ENCODE data around the gene HPSE2. TPM values are rescaled to one million over a fixed set of nuclear protein-coding genes. Genes with fewer than 3 reads are reported as not detected.

The HPSE2 gene
- total and polyA plus RNA-seq, 2 of the 8 experiments (the other 6 are each of a cell fraction or from before 2014, with no cell fraction given), result 0.41 to 0.58 TPM

DNA sequence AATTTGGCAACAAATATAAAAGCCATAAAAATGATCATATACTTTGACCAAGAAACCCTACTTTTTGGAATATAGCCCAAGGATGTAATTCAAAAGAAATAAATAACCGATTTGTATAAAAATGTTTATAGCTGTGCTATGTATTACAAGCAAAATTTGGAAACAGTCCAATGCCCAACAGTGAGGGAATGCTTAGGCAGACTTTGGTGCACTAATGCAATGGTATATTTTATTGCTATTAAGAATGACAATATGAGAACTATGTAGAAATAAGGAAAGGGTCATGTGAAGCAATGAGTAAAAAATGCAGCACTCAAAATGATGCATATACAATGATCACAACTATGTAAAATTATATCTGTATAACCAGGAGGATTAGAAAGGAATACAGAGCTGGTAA is 515.1 kb downstream of the HPSE2 start (continued):
- TF ChIP-seq, protein P1, sequence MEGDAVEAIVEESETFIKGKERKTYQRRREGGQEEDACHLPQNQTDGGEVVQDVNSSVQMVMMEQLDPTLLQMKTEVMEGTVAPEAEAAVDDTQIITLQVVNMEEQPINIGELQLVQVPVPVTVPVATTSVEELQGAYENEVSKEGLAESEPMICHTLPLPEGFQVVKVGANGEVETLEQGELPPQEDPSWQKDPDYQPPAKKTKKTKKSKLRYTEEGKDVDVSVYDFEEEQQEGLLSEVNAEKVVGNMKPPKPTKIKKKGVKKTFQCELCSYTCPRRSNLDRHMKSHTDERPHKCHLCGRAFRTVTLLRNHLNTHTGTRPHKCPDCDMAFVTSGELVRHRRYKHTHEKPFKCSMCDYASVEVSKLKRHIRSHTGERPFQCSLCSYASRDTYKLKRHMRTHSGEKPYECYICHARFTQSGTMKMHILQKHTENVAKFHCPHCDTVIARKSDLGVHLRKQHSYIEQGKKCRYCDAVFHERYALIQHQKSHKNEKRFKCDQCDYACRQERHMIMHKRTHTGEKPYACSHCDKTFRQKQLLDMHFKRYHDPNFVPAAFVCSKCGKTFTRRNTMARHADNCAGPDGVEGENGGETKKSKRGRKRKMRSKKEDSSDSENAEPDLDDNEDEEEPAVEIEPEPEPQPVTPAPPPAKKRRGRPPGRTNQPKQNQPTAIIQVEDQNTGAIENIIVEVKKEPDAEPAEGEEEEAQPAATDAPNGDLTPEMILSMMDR (IDR thresholded peaks at IDR 0.05; ENCODE audit: control extremely low read depth in 1 of 3, insufficient read depth in 1 of 3, low read depth in 1 of 3, low read length in 3 of 3), result no peak

Measured in H1 (cell line).